Measurements from ENCODE around the gene ZNF296. TPM values are rescaled to one million over a fixed set of nuclear protein-coding genes. Genes with fewer than 3 reads are reported as not detected.
"Not testable (repeated sequence)": the region's sequence is repeated elsewhere in the genome, so short reads cannot be mapped to it uniquely, and the experiment has no call there.

The ZNF296 gene
- polyA plus RNA-seq, 1 donor from 2014 or later = 1.4 TPM

GRCh38 chr19:45118591-45119355, 42.5 kb upstream of the ZNF296 start:
- H3K36me3 ChIP-seq (ENCODE audit: insufficient read depth, low read length); H3K9me3 ChIP-seq (ENCODE audit: low read length); H3K4me3 ChIP-seq (ENCODE audit: low read length); H3K4me2 ChIP-seq (ENCODE audit: low read length); H3F3A ChIP-seq (ENCODE audit: insufficient read depth, low read length, poor library complexity, severe bottlenecking); H4K20me1 ChIP-seq (ENCODE audit: insufficient read depth); H3K9ac ChIP-seq (ENCODE audit: low read length); H3K27me3 ChIP-seq (ENCODE audit: insufficient read depth, low read depth, low read length); H3K9me2 ChIP-seq (ENCODE audit: insufficient read depth, low read length); H2AFZ ChIP-seq (ENCODE audit: low read depth, low read length); H3K27ac ChIP-seq (ENCODE audit: low read length): not testable (repeated sequence)
- H3K79me2 ChIP-seq (replicated peaks; ENCODE audit: insufficient read depth, low read length) = peaks cover 27% of the 10 kb centered on the region

- no peak for TF ChIP-seq REST (IDR thresholded peaks at IDR 0.05; ENCODE audit: borderline replicate concordance)
- TF ChIP-seq TAF1 (IDR thresholded peaks at IDR 0.05; ENCODE audit: low read depth) = no peak
- no peak for TF ChIP-seq EP300 (conservative IDR thresholded peaks at IDR 0.05; ENCODE audit: poor library complexity, severe bottlenecking)
- TF ChIP-seq EZH2 (IDR thresholded peaks at IDR 0.05; ENCODE audit: borderline replicate concordance, insufficient read depth, low read length, poor library complexity, severe bottlenecking) = no peak
- no peak for TF ChIP-seq CTCF (IDR thresholded peaks at IDR 0.05; ENCODE audit: poor library complexity, severe bottlenecking)
- no peak for TF ChIP-seq SMC3 (conservative IDR thresholded peaks at IDR 0.05; ENCODE audit: poor library complexity)
- TF ChIP-seq MXI1 (conservative IDR thresholded peaks at IDR 0.05; ENCODE audit: poor library complexity, severe bottlenecking) = no peak
- TF ChIP-seq RAD21 (conservative IDR thresholded peaks at IDR 0.05) = no peak
- TF ChIP-seq POLR2AphosphoS5 (IDR thresholded peaks at IDR 0.05) = no peak
- Histone ChIP-seq H3K9me2 (ENCODE audit: insufficient read depth, low read length) (no peaks in the 10 kb centered on the region), H3K36me3 (ENCODE audit: insufficient read depth, low read length) (no peaks in the 10 kb centered on the region), H3K9me3 (ENCODE audit: low read length) (no peaks in the 10 kb centered on the region), H3K27me3 (ENCODE audit: insufficient read depth, low read depth, low read length) (no peaks in the 10 kb centered on the region), H3K27ac (ENCODE audit: low read length) (no peak overlapping the region), H3K9ac (ENCODE audit: low read length) (no peak overlapping the region), H3K4me2 (ENCODE audit: low read length) (no peak overlapping the region), H4K20me1 (ENCODE audit: insufficient read depth) (no peaks in the 10 kb centered on the region), H3F3A (ENCODE audit: insufficient read depth, low read length, poor library complexity, severe bottlenecking) (no peaks in the 10 kb centered on the region), H2AFZ (ENCODE audit: low read depth, low read length) (no peak overlapping the region), H3K79me2 (replicated peaks; ENCODE audit: insufficient read depth, low read length) (peaks cover 30% of the 10 kb centered on the region), H3K4me3 (ENCODE audit: low read length) (no peak overlapping the region)
Measured at GRCh38 chr19:45118106-45118505, 41.8 kb upstream of the ZNF296 start.

Data from neural cell (in vitro differentiated cells).